HG02571 (cell line): ENCODE measurements around the gene PAM.

Source experiments
- ATAC-seq: cut with Tn5 transposase; IDR thresholded peaks from one replicate; pipeline ENCODE4 v1.9.1; 2021; ENCODE audit warnings: mild to moderate bottlenecking, moderate library complexity; ENCODE audit not compliant: unreplicated experiment

PAM gene

GRCh38 chr5:102856389-102856777, 101.3 kb downstream of the PAM start:
- ATAC-seq: no peak

- no peak for ATAC-seq
Measured at GRCh38 chr5:102857076-102857818, 102.1 kb downstream of the PAM start.

GRCh38 chr5:102858221-102858620, 103.1 kb downstream of the PAM start:
- no peak for ATAC-seq

GRCh38 chr5:102858808-102859207, 103.7 kb downstream of the PAM start:
- ATAC-seq: no peak

GRCh38 chr5:102860035-102860434, 104.9 kb downstream of the PAM start:
- ATAC-seq: no peak

- ATAC-seq: no peak
Measured at GRCh38 chr5:102863058-102863457, 108.0 kb downstream of the PAM start.

GRCh38 chr5:102863764-102864560, 108.9 kb downstream of the PAM start:
- ATAC-seq: no peak

- ATAC-seq: no peak
Measured at GRCh38 chr5:102865171-102865509, 110.0 kb downstream of the PAM start.

GRCh38 chr5:102865510-102866236, 110.6 kb downstream of the PAM start:
- peak; percentile 68 for ATAC-seq

GRCh38 chr5:102866237-102866600, 111.1 kb downstream of the PAM start:
- no peak for ATAC-seq

GRCh38 chr5:102867992-102868662, 113.0 kb downstream of the PAM start:
- no peak for ATAC-seq

- no peak for ATAC-seq
Measured at GRCh38 chr5:102869230-102869629, 114.1 kb downstream of the PAM start.

- ATAC-seq: no peak
Measured at GRCh38 chr5:102873379-102873932, 118.4 kb downstream of the PAM start.

- ATAC-seq: no peak
Measured at GRCh38 chr5:102874054-102874453, 118.9 kb downstream of the PAM start.

GRCh38 chr5:102875721-102876123, 120.6 kb downstream of the PAM start:
- no peak for ATAC-seq

GRCh38 chr5:102876610-102877009, 121.5 kb downstream of the PAM start:
- no peak for ATAC-seq

- ATAC-seq: no peak
Measured at GRCh38 chr5:102879741-102880140, 124.6 kb downstream of the PAM start.

GRCh38 chr5:102886586-102886985, 131.5 kb downstream of the PAM start:
- ATAC-seq: no peak

GRCh38 chr5:102888483-102888882, 133.4 kb downstream of the PAM start:
- no peak for ATAC-seq

- no peak for ATAC-seq
Measured at GRCh38 chr5:102889033-102889432, 133.9 kb downstream of the PAM start.

GRCh38 chr5:102890133-102890532, 135.0 kb downstream of the PAM start:
- ATAC-seq: no peak
